GM23338 (cell line): ENCODE results near the gene ATOH8. TPM values are rescaled to one million over a fixed set of nuclear protein-coding genes. Genes with fewer than 3 reads are reported as not detected.

Experiments
- ATAC-seq: fragments of 200-7000 bp; cut with Tn5 transposase; 3 replicates; pipeline ENCODE4 v1.9.1; 2020
- DNase-seq: peaks from one replicate; pipeline ENCODE4 v3.0.0-alpha.2; 2015; ENCODE audit warnings: low spot score
- H2AFZ ChIP-seq: fragments of 200-600 bp; sonication (generic); 2 replicates; pipeline ENCODE4 v1.8.0; 2016; ENCODE audit warnings: antibody characterized with exemption, mild to moderate bottlenecking, moderate library complexity
- H3F3A ChIP-seq: fragments of 200-600 bp; sonication (generic); replicated peaks from 2 replicates; pipeline ENCODE4 v1.8.0; 2017; ENCODE audit warnings: antibody characterized with exemption, mixed run types, low read depth
- H3K27ac ChIP-seq: fragments of 200-600 bp; sonication (generic); 2 replicates; pipeline ENCODE4 v1.6.1; 2016; ENCODE audit warnings: low read depth
- H3K27me3 ChIP-seq: fragments of 200-600 bp; sonication (generic); 2 replicates; pipeline ENCODE4 v1.8.0; 2016; ENCODE audit warnings: mild to moderate bottlenecking, mixed run types, moderate library complexity; ENCODE audit not compliant: insufficient read depth
- H3K36me3 ChIP-seq: fragments of 200-600 bp; sonication (generic); 2 replicates; pipeline ENCODE4 v1.8.0; 2016; ENCODE audit warnings: mild to moderate bottlenecking; ENCODE audit not compliant: insufficient read depth
- H3K4me1 ChIP-seq: fragments of 200-600 bp; sonication (generic); 2 replicates; pipeline ENCODE4 v1.8.0; 2016; ENCODE audit warnings: mild to moderate bottlenecking, moderate library complexity; ENCODE audit not compliant: insufficient read depth
- H3K4me2 ChIP-seq: fragments of 200-600 bp; sonication (generic); 2 replicates; pipeline ENCODE4 v1.7.1; 2017; ENCODE audit warnings: mixed run types
- H3K4me3 ChIP-seq: fragments of 200-600 bp; sonication (generic); 2 replicates; pipeline ENCODE4 v1.6.1; 2016; ENCODE audit warnings: mixed run types
- H3K79me2 ChIP-seq: fragments of 200-600 bp; sonication (generic); replicated peaks from 2 replicates; pipeline ENCODE4 v1.8.0; 2017; ENCODE audit warnings: mild to moderate bottlenecking; ENCODE audit not compliant: insufficient read depth
- H3K9me2 ChIP-seq: fragments of 200-600 bp; sonication (generic); 2 replicates; pipeline ENCODE4 v1.8.0; 2017; ENCODE audit not compliant: insufficient read depth
- H4K20me1 ChIP-seq: fragments of 200-600 bp; sonication (generic); replicated peaks from 2 replicates; pipeline ENCODE4 v1.8.0; 2017; ENCODE audit warnings: mild to moderate bottlenecking; ENCODE audit not compliant: insufficient read depth
- H3K27ac Mint-ChIP-seq: 2 replicates; pipeline ENCODE4 v1.8.0; 2020; ENCODE audit warnings: inconsistent platforms, mild to moderate bottlenecking, moderate library complexity, mixed read lengths
- H3K27me3 Mint-ChIP-seq: 3 replicates; pipeline ENCODE4 v1.8.0; 2022; ENCODE audit warnings: low read depth, mild to moderate bottlenecking, moderate library complexity, mixed read lengths, inconsistent platforms; ENCODE audit not compliant: insufficient read depth, poor library complexity
- H3K36me3 Mint-ChIP-seq: 3 replicates; pipeline ENCODE4 v1.8.0; 2021; ENCODE audit warnings: low read depth, mild to moderate bottlenecking, inconsistent platforms, moderate library complexity, mixed read lengths
- H3K4me1 Mint-ChIP-seq: 3 replicates; pipeline ENCODE4 v1.8.0; 2020; ENCODE audit warnings: mild to moderate bottlenecking, inconsistent platforms, mixed read lengths
- H3K4me3 Mint-ChIP-seq: 3 replicates; pipeline ENCODE4 v1.8.0; 2021; ENCODE audit warnings: moderate library complexity, mild to moderate bottlenecking, inconsistent platforms, mixed read lengths
- H3K9me3 Mint-ChIP-seq: 3 replicates; pipeline ENCODE4 v1.8.0; 2020; ENCODE audit warnings: moderate library complexity, mild to moderate bottlenecking, inconsistent platforms, mixed read lengths
- CREB1 ChIP-seq: fragments of 250-450 bp; sonication (Bioruptor Pico); IDR thresholded peaks from 2 replicates; pipeline ENCODE4 v1.5.0; 2020; ENCODE audit warnings: low read depth, mild to moderate bottlenecking, moderate library complexity
- EZH2 ChIP-seq: fragments of 200-600 bp; sonication (generic); IDR thresholded peaks from one replicate; pipeline ENCODE4 v1.8.0; 2017; ENCODE audit warnings: antibody characterized with exemption, mild to moderate bottlenecking, low read depth; ENCODE audit not compliant: unreplicated experiment
- EZH2phosphoT487 ChIP-seq: fragments of 200-600 bp; sonication (generic); IDR thresholded peaks from one replicate; pipeline ENCODE4 v1.8.1; 2018; ENCODE audit warnings: antibody characterized with exemption; ENCODE audit not compliant: unreplicated experiment
- JUNB ChIP-seq: IDR thresholded peaks from one replicate; pipeline ENCODE4 v1.6.1; 2016; ENCODE audit warnings: antibody characterized with exemption; ENCODE audit not compliant: unreplicated experiment
- NANOG ChIP-seq: IDR thresholded peaks from 2 replicates; pipeline ENCODE4 v1.6.1; 2016; ENCODE audit warnings: antibody characterized with exemption, borderline replicate concordance
- POLR2AphosphoS5 ChIP-seq: IDR thresholded peaks from 2 replicates; pipeline ENCODE4 v1.6.1; 2016; ENCODE audit warnings: antibody characterized with exemption, low read depth
- STAT1 ChIP-seq: IDR thresholded peaks from one replicate; pipeline ENCODE4 v1.6.1; 2016; ENCODE audit warnings: antibody characterized with exemption; ENCODE audit not compliant: unreplicated experiment
- ZNF114 ChIP-seq: fragments of 250-450 bp; sonication (Bioruptor Pico); IDR thresholded peaks from 2 replicates; pipeline ENCODE4 v1.5.0; 2020; ENCODE audit warnings: mild to moderate bottlenecking, moderate library complexity
- ZNF331 ChIP-seq: fragments of 250-450 bp; sonication (Bioruptor Pico); IDR thresholded peaks from 2 replicates; pipeline ENCODE4 v1.5.0; 2020; ENCODE audit warnings: low read depth, mild to moderate bottlenecking, moderate library complexity
- polyA plus RNA-seq: library from polyadenylated mRNA; unstranded; fragments of >200 nt; fragmentation: Nextera tagmentation; extraction: Ambion mirVana; gene quantifications from 2 replicates; pipeline ENCODE4 v1.2.1, GENCODE V29; 2016
- total RNA-seq: library from RNA; depleted of rRNA; stranded (reverse); fragments of >200 nt; shearing (Covaris generic); gene quantifications from 2 replicates; pipeline ENCODE4 v1.2.3, GENCODE V29; 2014
- TF ChIP-seq, protein P1 (sequence below): fragments of 250-450 bp; sonication (Bioruptor Pico); IDR thresholded peaks from 2 replicates; pipeline ENCODE4 v1.5.0; 2020; ENCODE audit warnings: mild to moderate bottlenecking, moderate library complexity
- TF ChIP-seq, protein P2 (sequence below), 2 experiments: fragments of 200-600 bp in 1 of 2; sonication (generic) in 1 of 2; conservative IDR thresholded peaks; 2 replicates each; pipeline versions ENCODE4 v1.5.1 to v1.6.1; 2016 to 2017; ENCODE audit warnings: antibody characterized with exemption in 2 of 2, low read depth in 2 of 2, mild to moderate bottlenecking in 2 of 2, moderate library complexity in 1 of 2
- TF ChIP-seq, protein P3 (sequence below): IDR thresholded peaks from 2 replicates; pipeline ENCODE4 v1.6.1; 2016; ENCODE audit warnings: antibody characterized with exemption
- TF ChIP-seq, protein P4 (sequence below): IDR thresholded peaks from one replicate; pipeline ENCODE4 v1.6.1; 2018; ENCODE audit warnings: antibody characterized with exemption; ENCODE audit not compliant: unreplicated experiment

ATOH8 gene
- total and polyA plus RNA-seq, 2 experiments from 2014 or later = 0.11 to 0.97 TPM

DNA sequence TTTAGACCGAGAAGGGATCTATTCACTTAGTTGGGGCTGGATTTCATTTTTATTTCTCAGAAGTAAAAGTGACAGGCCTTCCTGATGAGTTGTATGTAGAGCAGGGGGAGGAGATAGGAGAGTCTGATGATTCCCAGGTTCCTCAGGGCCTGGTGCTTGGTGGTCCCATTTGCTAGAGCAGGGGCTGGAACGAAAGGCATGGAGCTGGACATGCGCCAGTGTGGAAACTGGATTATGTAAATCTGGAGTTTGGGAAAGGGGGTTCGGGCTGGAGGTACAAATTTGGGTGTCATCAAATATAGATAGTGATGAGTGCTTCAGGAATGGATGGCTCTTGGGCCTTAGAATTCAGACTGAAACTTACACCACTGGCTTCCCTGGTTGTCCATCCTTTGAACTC, 32.1 kb upstream of the ATOH8 start:
- Histone ChIP-seq H3K36me3 (no peaks in the 10 kb centered on the region), H3K4me3 (no peak overlapping the region), H4K20me1 (no peaks in the 10 kb centered on the region), H3K27ac (no peak overlapping the region), H3K4me2 (no peak overlapping the region), H3K27me3 (no peaks in the 10 kb centered on the region), H3K4me1 (no peaks in the 10 kb centered on the region), H3F3A (no peaks in the 10 kb centered on the region), H3K9me2 (0 out of 2 replicates have a peak, but pooled peaks cover 5% of the 10 kb centered on the region), H3K79me2 (no peaks in the 10 kb centered on the region), H2AFZ (no peak overlapping the region)
- no peaks in the 10 kb centered on the region; the same call in 2 of the 3 replicates for H3K9me3 Mint-ChIP-seq
- DNase-seq (no peak), ATAC-seq (no peak)
- no peak overlapping the region for H3K4me3 Mint-ChIP-seq
- H3K27me3 Mint-ChIP-seq = peaks cover 8% of the 10 kb centered on the region
- H3K36me3 Mint-ChIP-seq = no peaks in the 10 kb centered on the region
- TF ChIP-seq, protein P1, sequence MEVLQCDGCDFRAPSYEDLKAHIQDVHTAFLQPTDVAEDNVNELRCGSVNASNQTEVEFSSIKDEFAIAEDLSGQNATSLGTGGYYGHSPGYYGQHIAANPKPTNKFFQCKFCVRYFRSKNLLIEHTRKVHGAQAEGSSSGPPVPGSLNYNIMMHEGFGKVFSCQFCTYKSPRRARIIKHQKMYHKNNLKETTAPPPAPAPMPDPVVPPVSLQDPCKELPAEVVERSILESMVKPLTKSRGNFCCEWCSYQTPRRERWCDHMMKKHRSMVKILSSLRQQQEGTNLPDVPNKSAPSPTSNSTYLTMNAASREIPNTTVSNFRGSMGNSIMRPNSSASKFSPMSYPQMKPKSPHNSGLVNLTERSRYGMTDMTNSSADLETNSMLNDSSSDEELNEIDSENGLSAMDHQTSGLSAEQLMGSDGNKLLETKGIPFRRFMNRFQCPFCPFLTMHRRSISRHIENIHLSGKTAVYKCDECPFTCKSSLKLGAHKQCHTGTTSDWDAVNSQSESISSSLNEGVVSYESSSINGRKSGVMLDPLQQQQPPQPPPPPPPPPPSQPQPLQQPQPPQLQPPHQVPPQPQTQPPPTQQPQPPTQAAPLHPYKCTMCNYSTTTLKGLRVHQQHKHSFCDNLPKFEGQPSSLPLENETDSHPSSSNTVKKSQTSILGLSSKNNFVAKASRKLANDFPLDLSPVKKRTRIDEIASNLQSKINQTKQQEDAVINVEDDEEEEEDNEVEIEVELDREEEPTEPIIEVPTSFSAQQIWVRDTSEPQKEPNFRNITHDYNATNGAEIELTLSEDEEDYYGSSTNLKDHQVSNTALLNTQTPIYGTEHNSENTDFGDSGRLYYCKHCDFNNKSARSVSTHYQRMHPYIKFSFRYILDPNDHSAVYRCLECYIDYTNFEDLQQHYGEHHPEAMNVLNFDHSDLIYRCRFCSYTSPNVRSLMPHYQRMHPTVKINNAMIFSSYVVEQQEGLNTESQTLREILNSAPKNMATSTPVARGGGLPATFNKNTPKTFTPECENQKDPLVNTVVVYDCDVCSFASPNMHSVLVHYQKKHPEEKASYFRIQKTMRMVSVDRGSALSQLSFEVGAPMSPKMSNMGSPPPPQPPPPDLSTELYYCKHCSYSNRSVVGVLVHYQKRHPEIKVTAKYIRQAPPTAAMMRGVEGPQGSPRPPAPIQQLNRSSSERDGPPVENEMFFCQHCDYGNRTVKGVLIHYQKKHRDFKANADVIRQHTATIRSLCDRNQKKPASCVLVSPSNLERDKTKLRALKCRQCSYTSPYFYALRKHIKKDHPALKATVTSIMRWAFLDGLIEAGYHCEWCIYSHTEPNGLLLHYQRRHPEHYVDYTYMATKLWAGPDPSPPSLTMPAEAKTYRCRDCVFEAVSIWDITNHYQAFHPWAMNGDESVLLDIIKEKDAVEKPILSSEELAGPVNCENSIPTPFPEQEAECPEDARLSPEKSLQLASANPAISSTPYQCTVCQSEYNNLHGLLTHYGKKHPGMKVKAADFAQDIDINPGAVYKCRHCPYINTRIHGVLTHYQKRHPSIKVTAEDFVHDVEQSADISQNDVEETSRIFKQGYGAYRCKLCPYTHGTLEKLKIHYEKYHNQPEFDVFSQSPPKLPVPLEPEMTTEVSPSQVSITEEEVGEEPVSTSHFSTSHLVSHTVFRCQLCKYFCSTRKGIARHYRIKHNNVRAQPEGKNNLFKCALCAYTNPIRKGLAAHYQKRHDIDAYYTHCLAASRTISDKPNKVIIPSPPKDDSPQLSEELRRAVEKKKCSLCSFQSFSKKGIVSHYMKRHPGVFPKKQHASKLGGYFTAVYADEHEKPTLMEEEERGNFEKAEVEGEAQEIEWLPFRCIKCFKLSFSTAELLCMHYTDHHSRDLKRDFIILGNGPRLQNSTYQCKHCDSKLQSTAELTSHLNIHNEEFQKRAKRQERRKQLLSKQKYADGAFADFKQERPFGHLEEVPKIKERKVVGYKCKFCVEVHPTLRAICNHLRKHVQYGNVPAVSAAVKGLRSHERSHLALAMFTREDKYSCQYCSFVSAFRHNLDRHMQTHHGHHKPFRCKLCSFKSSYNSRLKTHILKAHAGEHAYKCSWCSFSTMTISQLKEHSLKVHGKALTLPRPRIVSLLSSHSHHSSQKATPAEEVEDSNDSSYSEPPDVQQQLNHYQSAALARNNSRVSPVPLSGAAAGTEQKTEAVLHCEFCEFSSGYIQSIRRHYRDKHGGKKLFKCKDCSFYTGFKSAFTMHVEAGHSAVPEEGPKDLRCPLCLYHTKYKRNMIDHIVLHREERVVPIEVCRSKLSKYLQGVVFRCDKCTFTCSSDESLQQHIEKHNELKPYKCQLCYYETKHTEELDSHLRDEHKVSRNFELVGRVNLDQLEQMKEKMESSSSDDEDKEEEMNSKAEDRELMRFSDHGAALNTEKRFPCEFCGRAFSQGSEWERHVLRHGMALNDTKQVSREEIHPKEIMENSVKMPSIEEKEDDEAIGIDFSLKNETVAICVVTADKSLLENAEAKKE = no peak
- TF ChIP-seq NANOG (no peak), STAT1 (no peak), EZH2phosphoT487 (no peak), ZNF114 (CRISPR knock-in tag) (no peak), JUNB (no peak), CREB1 (CRISPR knock-in tag) (no peak), ZNF331 (CRISPR knock-in tag) (no peak), EZH2 (no peak), POLR2AphosphoS5 (no peak)
- TF ChIP-seq, protein P2, sequence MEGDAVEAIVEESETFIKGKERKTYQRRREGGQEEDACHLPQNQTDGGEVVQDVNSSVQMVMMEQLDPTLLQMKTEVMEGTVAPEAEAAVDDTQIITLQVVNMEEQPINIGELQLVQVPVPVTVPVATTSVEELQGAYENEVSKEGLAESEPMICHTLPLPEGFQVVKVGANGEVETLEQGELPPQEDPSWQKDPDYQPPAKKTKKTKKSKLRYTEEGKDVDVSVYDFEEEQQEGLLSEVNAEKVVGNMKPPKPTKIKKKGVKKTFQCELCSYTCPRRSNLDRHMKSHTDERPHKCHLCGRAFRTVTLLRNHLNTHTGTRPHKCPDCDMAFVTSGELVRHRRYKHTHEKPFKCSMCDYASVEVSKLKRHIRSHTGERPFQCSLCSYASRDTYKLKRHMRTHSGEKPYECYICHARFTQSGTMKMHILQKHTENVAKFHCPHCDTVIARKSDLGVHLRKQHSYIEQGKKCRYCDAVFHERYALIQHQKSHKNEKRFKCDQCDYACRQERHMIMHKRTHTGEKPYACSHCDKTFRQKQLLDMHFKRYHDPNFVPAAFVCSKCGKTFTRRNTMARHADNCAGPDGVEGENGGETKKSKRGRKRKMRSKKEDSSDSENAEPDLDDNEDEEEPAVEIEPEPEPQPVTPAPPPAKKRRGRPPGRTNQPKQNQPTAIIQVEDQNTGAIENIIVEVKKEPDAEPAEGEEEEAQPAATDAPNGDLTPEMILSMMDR (conservative IDR thresholded peaks at IDR 0.05; ENCODE audit: low read depth in 2 of 2) = no peak
- TF ChIP-seq, protein P3, sequence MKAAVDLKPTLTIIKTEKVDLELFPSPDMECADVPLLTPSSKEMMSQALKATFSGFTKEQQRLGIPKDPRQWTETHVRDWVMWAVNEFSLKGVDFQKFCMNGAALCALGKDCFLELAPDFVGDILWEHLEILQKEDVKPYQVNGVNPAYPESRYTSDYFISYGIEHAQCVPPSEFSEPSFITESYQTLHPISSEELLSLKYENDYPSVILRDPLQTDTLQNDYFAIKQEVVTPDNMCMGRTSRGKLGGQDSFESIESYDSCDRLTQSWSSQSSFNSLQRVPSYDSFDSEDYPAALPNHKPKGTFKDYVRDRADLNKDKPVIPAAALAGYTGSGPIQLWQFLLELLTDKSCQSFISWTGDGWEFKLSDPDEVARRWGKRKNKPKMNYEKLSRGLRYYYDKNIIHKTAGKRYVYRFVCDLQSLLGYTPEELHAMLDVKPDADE = no peak
- TF ChIP-seq, protein P4, sequence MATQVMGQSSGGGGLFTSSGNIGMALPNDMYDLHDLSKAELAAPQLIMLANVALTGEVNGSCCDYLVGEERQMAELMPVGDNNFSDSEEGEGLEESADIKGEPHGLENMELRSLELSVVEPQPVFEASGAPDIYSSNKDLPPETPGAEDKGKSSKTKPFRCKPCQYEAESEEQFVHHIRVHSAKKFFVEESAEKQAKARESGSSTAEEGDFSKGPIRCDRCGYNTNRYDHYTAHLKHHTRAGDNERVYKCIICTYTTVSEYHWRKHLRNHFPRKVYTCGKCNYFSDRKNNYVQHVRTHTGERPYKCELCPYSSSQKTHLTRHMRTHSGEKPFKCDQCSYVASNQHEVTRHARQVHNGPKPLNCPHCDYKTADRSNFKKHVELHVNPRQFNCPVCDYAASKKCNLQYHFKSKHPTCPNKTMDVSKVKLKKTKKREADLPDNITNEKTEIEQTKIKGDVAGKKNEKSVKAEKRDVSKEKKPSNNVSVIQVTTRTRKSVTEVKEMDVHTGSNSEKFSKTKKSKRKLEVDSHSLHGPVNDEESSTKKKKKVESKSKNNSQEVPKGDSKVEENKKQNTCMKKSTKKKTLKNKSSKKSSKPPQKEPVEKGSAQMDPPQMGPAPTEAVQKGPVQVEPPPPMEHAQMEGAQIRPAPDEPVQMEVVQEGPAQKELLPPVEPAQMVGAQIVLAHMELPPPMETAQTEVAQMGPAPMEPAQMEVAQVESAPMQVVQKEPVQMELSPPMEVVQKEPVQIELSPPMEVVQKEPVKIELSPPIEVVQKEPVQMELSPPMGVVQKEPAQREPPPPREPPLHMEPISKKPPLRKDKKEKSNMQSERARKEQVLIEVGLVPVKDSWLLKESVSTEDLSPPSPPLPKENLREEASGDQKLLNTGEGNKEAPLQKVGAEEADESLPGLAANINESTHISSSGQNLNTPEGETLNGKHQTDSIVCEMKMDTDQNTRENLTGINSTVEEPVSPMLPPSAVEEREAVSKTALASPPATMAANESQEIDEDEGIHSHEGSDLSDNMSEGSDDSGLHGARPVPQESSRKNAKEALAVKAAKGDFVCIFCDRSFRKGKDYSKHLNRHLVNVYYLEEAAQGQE = no peak
- H3K27ac Mint-ChIP-seq = no peak overlapping the region
- H3K4me1 Mint-ChIP-seq = no peaks in the 10 kb centered on the region
